Astrocyte (in vitro differentiated cells and primary cell): ENCODE results near the gene DLK1.

Source experiments
- EZH2 ChIP-seq: IDR thresholded peaks from 2 replicates; pipeline ENCODE4 v1.6.1; 2012; ENCODE audit warnings: mild to moderate bottlenecking, low read length, inconsistent platforms; ENCODE audit not compliant: insufficient read depth
- TF ChIP-seq, protein P1 (sequence below): IDR thresholded peaks from 2 replicates; pipeline ENCODE4 v1.5.1; 2011; ENCODE audit warnings: low read depth, mild to moderate bottlenecking, inconsistent platforms, low read length, moderate library complexity; ENCODE audit not compliant: insufficient read depth

DNA sequence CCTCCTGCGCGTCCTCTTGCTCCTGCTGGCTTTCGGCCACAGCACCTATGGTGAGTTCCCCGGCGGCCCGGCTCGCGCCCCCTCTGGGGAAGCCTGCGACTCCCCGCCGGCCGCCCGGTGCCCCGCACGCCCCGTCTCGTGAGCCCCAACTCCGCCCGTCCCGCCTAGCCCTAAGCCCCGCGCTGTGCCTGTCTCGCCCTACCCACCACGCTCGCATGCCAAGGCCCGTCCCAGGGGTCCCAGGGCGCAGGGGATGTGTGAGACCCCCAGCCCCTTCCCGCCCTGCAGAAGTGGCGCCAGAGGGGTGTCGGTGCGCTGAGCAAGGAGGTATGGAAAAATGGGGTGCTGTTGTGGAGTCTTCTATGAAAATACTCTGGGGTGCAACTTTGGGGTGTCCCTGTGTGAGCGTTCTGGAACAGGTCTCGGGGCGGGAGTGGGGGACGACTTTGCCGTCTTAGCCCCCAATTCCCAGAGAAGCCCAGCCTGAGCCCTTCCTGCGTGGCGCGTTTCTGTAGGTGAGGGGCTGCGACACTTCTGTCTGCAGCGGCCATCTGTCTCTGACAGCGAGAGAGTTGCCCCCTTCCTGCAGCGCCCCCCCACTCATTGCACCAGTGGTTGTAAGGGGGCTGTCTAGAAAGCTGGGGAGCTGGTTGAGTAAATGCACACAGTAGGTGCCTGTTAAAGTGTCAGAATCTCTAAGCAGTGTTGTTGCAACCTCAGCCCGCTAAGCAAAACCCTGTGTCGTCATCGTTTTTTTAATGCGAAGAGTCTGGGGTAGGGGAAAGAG lies 587 bp downstream of the DLK1 start:
- TF ChIP-seq, protein P1, sequence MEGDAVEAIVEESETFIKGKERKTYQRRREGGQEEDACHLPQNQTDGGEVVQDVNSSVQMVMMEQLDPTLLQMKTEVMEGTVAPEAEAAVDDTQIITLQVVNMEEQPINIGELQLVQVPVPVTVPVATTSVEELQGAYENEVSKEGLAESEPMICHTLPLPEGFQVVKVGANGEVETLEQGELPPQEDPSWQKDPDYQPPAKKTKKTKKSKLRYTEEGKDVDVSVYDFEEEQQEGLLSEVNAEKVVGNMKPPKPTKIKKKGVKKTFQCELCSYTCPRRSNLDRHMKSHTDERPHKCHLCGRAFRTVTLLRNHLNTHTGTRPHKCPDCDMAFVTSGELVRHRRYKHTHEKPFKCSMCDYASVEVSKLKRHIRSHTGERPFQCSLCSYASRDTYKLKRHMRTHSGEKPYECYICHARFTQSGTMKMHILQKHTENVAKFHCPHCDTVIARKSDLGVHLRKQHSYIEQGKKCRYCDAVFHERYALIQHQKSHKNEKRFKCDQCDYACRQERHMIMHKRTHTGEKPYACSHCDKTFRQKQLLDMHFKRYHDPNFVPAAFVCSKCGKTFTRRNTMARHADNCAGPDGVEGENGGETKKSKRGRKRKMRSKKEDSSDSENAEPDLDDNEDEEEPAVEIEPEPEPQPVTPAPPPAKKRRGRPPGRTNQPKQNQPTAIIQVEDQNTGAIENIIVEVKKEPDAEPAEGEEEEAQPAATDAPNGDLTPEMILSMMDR, result no peak
- peak; percentile 92 for TF ChIP-seq EZH2
